Neural cell (in vitro differentiated cells): ENCODE results near the gene ROBO4. TPM values are rescaled to one million over a fixed set of nuclear protein-coding genes. Genes with fewer than 3 reads are reported as not detected.

Source experiments
- H2AFZ ChIP-seq: fragments of 200-600, 300-800 bp; sonication (generic), shearing (Covaris generic); 2 replicates; pipeline ENCODE4 v1.6.0; 2014; ENCODE audit warnings: low read depth, mild to moderate bottlenecking, antibody characterized with exemption, low read length, moderate library complexity
- H3F3A ChIP-seq: fragments of 200-600 bp; shearing (Covaris generic); 2 replicates; pipeline ENCODE4 v1.6.1; 2016; ENCODE audit warnings: mild to moderate bottlenecking, moderate library complexity, mixed read lengths, antibody characterized with exemption, low read length; ENCODE audit not compliant: insufficient read depth, poor library complexity, severe bottlenecking
- H3K27ac ChIP-seq: fragments of 200-600, 300-800 bp; sonication (generic), shearing (Covaris generic); 2 replicates; pipeline ENCODE4 v1.5.1; 2014; ENCODE audit warnings: mild to moderate bottlenecking, low read length, moderate library complexity
- H3K27me3 ChIP-seq: fragments of 300-800, 200-600 bp; sonication (generic), shearing (Covaris generic); 2 replicates; pipeline ENCODE4 v1.6.0; 2014; ENCODE audit warnings: mild to moderate bottlenecking, low read depth, low read length, moderate library complexity; ENCODE audit not compliant: insufficient read depth
- H3K36me3 ChIP-seq: fragments of 300-800, 200-600 bp; sonication (generic), shearing (Covaris generic); 2 replicates; pipeline ENCODE4 v1.5.1; 2014; ENCODE audit warnings: mild to moderate bottlenecking, antibody characterized with exemption, low read length, moderate library complexity; ENCODE audit not compliant: insufficient read depth
- H3K4me2 ChIP-seq: fragments of 300-800, 200-600 bp; sonication (generic), shearing (Covaris generic); 2 replicates; pipeline ENCODE4 v1.6.0; 2014; ENCODE audit warnings: mild to moderate bottlenecking, low read length
- H3K4me3 ChIP-seq: fragments of 300-800, 200-600 bp; sonication (generic), shearing (Covaris generic); 2 replicates; pipeline ENCODE4 v1.5.1; 2014; ENCODE audit warnings: mild to moderate bottlenecking, low read length, moderate library complexity
- H3K79me2 ChIP-seq: fragments of 200-600 bp; shearing (Covaris generic); replicated peaks from 2 replicates; pipeline ENCODE4 v1.6.0; 2014; ENCODE audit warnings: mild to moderate bottlenecking, low read length, moderate library complexity; ENCODE audit not compliant: insufficient read depth
- H3K9ac ChIP-seq: fragments of 300-800, 200-600 bp; sonication (generic), shearing (Covaris generic); 2 replicates; pipeline ENCODE4 v1.6.1; 2016; ENCODE audit warnings: mild to moderate bottlenecking, low read length, mixed read lengths
- H3K9me2 ChIP-seq: fragments of 200-600 bp; shearing (Covaris generic); 2 replicates; pipeline ENCODE4 v1.6.1; 2016; ENCODE audit warnings: mild to moderate bottlenecking, low read length, mixed read lengths; ENCODE audit not compliant: insufficient read depth
- H3K9me3 ChIP-seq: fragments of 200-600, 300-800 bp; sonication (generic), shearing (Covaris generic); 2 replicates; pipeline ENCODE4 v1.6.1; 2016; ENCODE audit warnings: mild to moderate bottlenecking, mixed run types, low read length, moderate library complexity, mixed read lengths
- H4K20me1 ChIP-seq: fragments of 200-600 bp; shearing (Covaris generic); 2 replicates; pipeline ENCODE4 v1.6.1; 2016; ENCODE audit warnings: mild to moderate bottlenecking, mixed run types; ENCODE audit not compliant: insufficient read depth
- EP300 ChIP-seq: fragments of 450-650 bp; conservative IDR thresholded peaks from 2 replicates; pipeline ENCODE4 v1.6.1; 2014; ENCODE audit warnings: antibody characterized with exemption, mild to moderate bottlenecking, moderate library complexity; ENCODE audit not compliant: poor library complexity, severe bottlenecking
- EZH2 ChIP-seq: fragments of 200-600, 300-800 bp; shearing (Covaris generic), sonication (generic); IDR thresholded peaks from 2 replicates; pipeline ENCODE4 v1.6.1; 2014; ENCODE audit warnings: antibody characterized with exemption, low read length, borderline replicate concordance, mild to moderate bottlenecking; ENCODE audit not compliant: insufficient read depth, poor library complexity, severe bottlenecking
- MXI1 ChIP-seq: fragments of 450-650 bp; conservative IDR thresholded peaks from 2 replicates; pipeline ENCODE4 v1.6.1; 2014; ENCODE audit warnings: antibody characterized with exemption, mild to moderate bottlenecking; ENCODE audit not compliant: poor library complexity, severe bottlenecking
- POLR2AphosphoS5 ChIP-seq: IDR thresholded peaks from 2 replicates; pipeline ENCODE4 v1.6.1; 2012
- RAD21 ChIP-seq: fragments of 450-650 bp; conservative IDR thresholded peaks from 2 replicates; pipeline ENCODE4 v1.6.1; 2014; ENCODE audit warnings: antibody characterized with exemption, mild to moderate bottlenecking, moderate library complexity
- SMC3 ChIP-seq: fragments of 450-650 bp; conservative IDR thresholded peaks from 2 replicates; pipeline ENCODE4 v1.6.1; 2014; ENCODE audit warnings: antibody characterized with exemption, mild to moderate bottlenecking, moderate library complexity; ENCODE audit not compliant: poor library complexity
- TAF1 ChIP-seq: IDR thresholded peaks from 2 replicates; pipeline ENCODE4 v1.6.1; 2012; ENCODE audit warnings: low read depth
- polyA plus RNA-seq: library from polyadenylated mRNA; depleted of rRNA; stranded (reverse); fragments of >200 nt; gene quantifications from 2 replicates; pipeline ENCODE4 v1.2.3, GENCODE V29; 2014
- TF ChIP-seq, protein P1 (sequence below): IDR thresholded peaks from 2 replicates; pipeline ENCODE4 v1.6.1; 2012; ENCODE audit warnings: borderline replicate concordance
- TF ChIP-seq, protein P2 (sequence below): fragments of 450-650 bp; IDR thresholded peaks from 2 replicates; pipeline ENCODE4 v1.5.1; 2014; ENCODE audit warnings: antibody characterized with exemption, mild to moderate bottlenecking, moderate library complexity; ENCODE audit not compliant: poor library complexity, severe bottlenecking

ROBO4 gene
- polyA plus RNA-seq, 1 donor from 2014 or later = not detected

DNA sequence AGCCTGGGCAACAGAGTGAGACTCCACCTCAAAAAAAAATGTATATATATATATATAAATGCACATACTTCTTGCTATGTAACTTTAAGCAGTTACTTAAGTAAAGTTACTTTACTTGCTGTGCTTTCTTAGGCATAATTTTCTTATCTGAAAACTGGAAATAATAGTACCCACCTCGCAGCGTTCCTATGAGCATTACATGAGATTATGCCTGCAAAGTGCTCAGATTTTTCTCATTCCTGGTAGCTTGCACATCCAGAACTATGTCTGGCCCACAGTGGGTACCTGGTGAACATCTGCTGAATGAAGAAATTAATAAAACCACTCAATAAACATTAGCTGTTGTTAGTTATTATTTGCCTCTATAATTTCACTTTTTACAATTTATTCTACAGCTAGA is 38.5 kb downstream of the ROBO4 start:
- H3K27me3 ChIP-seq = peaks cover 27% of the 10 kb centered on the region

GRCh38 chr11:124846070-124846673 is 51.5 kb downstream of the ROBO4 start:
- no peaks in the 10 kb centered on the region for H3K79me2 ChIP-seq
- no peaks in the 10 kb centered on the region for H3K9me2 ChIP-seq
- peaks cover 39% of the 10 kb centered on the region for H3K27me3 ChIP-seq
- H3K36me3 ChIP-seq = no peaks in the 10 kb centered on the region
- H3F3A ChIP-seq = no peaks in the 10 kb centered on the region
- H3K9me3 ChIP-seq = no peaks in the 10 kb centered on the region
- H2AFZ ChIP-seq = no peak overlapping the region
- H3K4me3 ChIP-seq = no peak overlapping the region
- no peaks in the 10 kb centered on the region for H4K20me1 ChIP-seq
- no peak overlapping the region for H3K27ac ChIP-seq
- H3K9ac ChIP-seq = no peak overlapping the region
- TF ChIP-seq SMC3 (no peak), POLR2AphosphoS5 (no peak), TAF1 (no peak), EZH2 (no peak), EP300 (no peak), RAD21 (no peak), MXI1 (no peak)
- TF ChIP-seq, protein P1, sequence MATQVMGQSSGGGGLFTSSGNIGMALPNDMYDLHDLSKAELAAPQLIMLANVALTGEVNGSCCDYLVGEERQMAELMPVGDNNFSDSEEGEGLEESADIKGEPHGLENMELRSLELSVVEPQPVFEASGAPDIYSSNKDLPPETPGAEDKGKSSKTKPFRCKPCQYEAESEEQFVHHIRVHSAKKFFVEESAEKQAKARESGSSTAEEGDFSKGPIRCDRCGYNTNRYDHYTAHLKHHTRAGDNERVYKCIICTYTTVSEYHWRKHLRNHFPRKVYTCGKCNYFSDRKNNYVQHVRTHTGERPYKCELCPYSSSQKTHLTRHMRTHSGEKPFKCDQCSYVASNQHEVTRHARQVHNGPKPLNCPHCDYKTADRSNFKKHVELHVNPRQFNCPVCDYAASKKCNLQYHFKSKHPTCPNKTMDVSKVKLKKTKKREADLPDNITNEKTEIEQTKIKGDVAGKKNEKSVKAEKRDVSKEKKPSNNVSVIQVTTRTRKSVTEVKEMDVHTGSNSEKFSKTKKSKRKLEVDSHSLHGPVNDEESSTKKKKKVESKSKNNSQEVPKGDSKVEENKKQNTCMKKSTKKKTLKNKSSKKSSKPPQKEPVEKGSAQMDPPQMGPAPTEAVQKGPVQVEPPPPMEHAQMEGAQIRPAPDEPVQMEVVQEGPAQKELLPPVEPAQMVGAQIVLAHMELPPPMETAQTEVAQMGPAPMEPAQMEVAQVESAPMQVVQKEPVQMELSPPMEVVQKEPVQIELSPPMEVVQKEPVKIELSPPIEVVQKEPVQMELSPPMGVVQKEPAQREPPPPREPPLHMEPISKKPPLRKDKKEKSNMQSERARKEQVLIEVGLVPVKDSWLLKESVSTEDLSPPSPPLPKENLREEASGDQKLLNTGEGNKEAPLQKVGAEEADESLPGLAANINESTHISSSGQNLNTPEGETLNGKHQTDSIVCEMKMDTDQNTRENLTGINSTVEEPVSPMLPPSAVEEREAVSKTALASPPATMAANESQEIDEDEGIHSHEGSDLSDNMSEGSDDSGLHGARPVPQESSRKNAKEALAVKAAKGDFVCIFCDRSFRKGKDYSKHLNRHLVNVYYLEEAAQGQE = no peak
- TF ChIP-seq, protein P2, sequence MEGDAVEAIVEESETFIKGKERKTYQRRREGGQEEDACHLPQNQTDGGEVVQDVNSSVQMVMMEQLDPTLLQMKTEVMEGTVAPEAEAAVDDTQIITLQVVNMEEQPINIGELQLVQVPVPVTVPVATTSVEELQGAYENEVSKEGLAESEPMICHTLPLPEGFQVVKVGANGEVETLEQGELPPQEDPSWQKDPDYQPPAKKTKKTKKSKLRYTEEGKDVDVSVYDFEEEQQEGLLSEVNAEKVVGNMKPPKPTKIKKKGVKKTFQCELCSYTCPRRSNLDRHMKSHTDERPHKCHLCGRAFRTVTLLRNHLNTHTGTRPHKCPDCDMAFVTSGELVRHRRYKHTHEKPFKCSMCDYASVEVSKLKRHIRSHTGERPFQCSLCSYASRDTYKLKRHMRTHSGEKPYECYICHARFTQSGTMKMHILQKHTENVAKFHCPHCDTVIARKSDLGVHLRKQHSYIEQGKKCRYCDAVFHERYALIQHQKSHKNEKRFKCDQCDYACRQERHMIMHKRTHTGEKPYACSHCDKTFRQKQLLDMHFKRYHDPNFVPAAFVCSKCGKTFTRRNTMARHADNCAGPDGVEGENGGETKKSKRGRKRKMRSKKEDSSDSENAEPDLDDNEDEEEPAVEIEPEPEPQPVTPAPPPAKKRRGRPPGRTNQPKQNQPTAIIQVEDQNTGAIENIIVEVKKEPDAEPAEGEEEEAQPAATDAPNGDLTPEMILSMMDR = no peak
- H3K4me2 ChIP-seq = no peak overlapping the region

More for the DNA sequence above, 38.5 kb downstream of the ROBO4 start:
- H4K20me1 ChIP-seq = no peaks in the 10 kb centered on the region
- H3K36me3 ChIP-seq = no peaks in the 10 kb centered on the region
- no peak overlapping the region for H3K4me3 ChIP-seq
- TF ChIP-seq RAD21 (no peak), EP300 (no peak), SMC3 (no peak), EZH2 (no peak), MXI1 (no peak), TAF1 (no peak), POLR2AphosphoS5 (no peak)
- TF ChIP-seq, protein P1 = no peak
- TF ChIP-seq, protein P2 = no peak
- no peak overlapping the region for H2AFZ ChIP-seq
- H3K4me2 ChIP-seq = no peak overlapping the region
- no peaks in the 10 kb centered on the region for H3K79me2 ChIP-seq
- H3K9ac ChIP-seq = no peak overlapping the region
- no peaks in the 10 kb centered on the region for H3K9me3 ChIP-seq
- no peak overlapping the region for H3K27ac ChIP-seq
- no peaks in the 10 kb centered on the region for H3K9me2 ChIP-seq
- no peaks in the 10 kb centered on the region for H3F3A ChIP-seq
